ENCODE results near the gene PFN3. TPM values are rescaled to one million over a fixed set of nuclear protein-coding genes. Genes with fewer than 3 reads are reported as not detected.
"Not testable (repeated sequence)": the region's sequence is repeated elsewhere in the genome, so short reads cannot be mapped to it uniquely, and the experiment has no call there.

Gene PFN3
- total and polyA plus RNA-seq, 2 donors = not detected

GRCh38 chr5:177423671-177424070, 23.2 kb upstream of the PFN3 start:
- H3K4me1 ChIP-seq (ENCODE audit: insufficient read depth) = no peaks in the 10 kb centered on the region
- DNase-seq (ENCODE audit: extremely low spot score) = no peak
- H3K4me3 ChIP-seq (ENCODE audit: low read depth, low read length) = no peak overlapping the region
- no peaks in the 10 kb centered on the region for H3K36me3 ChIP-seq (ENCODE audit: insufficient read depth)
- H3K27ac ChIP-seq (ENCODE audit: low read depth) = no peak overlapping the region
- WGBS = 89% methylated on average over 2 of the region's 2 CpGs

GRCh38 chr5:177421062-177421798, 20.8 kb upstream of the PFN3 start:
- Histone ChIP-seq H3K36me3 (ENCODE audit: insufficient read depth) (no peaks in the 10 kb centered on the region), H3K4me3 (ENCODE audit: low read depth, low read length) (no peak overlapping the region), H3K4me1 (ENCODE audit: insufficient read depth) (no peaks in the 10 kb centered on the region), H3K27ac (ENCODE audit: low read depth) (no peak overlapping the region)
- DNase-seq (ENCODE audit: extremely low spot score) = no peak
- 70% methylated on average over 6 of the region's 6 CpGs for WGBS

GRCh38 chr5:177420472-177420871, 20.0 kb upstream of the PFN3 start:
- not testable (repeated sequence) for H3K4me1 ChIP-seq (ENCODE audit: insufficient read depth); H3K36me3 ChIP-seq (ENCODE audit: insufficient read depth); DNase-seq (ENCODE audit: extremely low spot score); H3K4me3 ChIP-seq (ENCODE audit: low read depth, low read length); H3K27ac ChIP-seq (ENCODE audit: low read depth)
- WGBS = 72% methylated on average over 7 of the region's 7 CpGs

- Histone ChIP-seq H3K4me1 (ENCODE audit: insufficient read depth) (no peaks in the 10 kb centered on the region), H3K36me3 (ENCODE audit: insufficient read depth) (no peaks in the 10 kb centered on the region), H3K4me3 (ENCODE audit: low read depth, low read length) (no peak overlapping the region), H3K27ac (ENCODE audit: low read depth) (no peak overlapping the region)
- no peak for DNase-seq (ENCODE audit: extremely low spot score)
- 58% methylated on average over 3 of the region's 3 CpGs for WGBS
These were observed 18.6 kb upstream of the PFN3 start for GRCh38 chr5:177419046-177419445.

- H3K36me3 ChIP-seq (ENCODE audit: insufficient read depth); H3K4me3 ChIP-seq (ENCODE audit: low read depth, low read length); H3K27ac ChIP-seq (ENCODE audit: low read depth); DNase-seq (ENCODE audit: extremely low spot score); H3K4me1 ChIP-seq (ENCODE audit: insufficient read depth): not testable (repeated sequence)
- 87% methylated on average over 6 of the region's 6 CpGs for WGBS
These were observed 16.6 kb upstream of the PFN3 start for GRCh38 chr5:177417081-177417480.

GRCh38 chr5:177414481-177414880, 14.0 kb upstream of the PFN3 start:
- H3K27ac ChIP-seq (ENCODE audit: low read depth) = no peak overlapping the region
- no peak overlapping the region for H3K4me3 ChIP-seq (ENCODE audit: low read depth, low read length)
- no peak for DNase-seq (ENCODE audit: extremely low spot score)
- no peaks in the 10 kb centered on the region for H3K4me1 ChIP-seq (ENCODE audit: insufficient read depth)
- WGBS = 75% methylated on average over 3 of the region's 3 CpGs
- H3K36me3 ChIP-seq (ENCODE audit: insufficient read depth) = no peaks in the 10 kb centered on the region

GRCh38 chr5:177412603-177413233, 12.3 kb upstream of the PFN3 start:
- Histone ChIP-seq H3K4me1 (ENCODE audit: insufficient read depth) (no peaks in the 10 kb centered on the region), H3K36me3 (ENCODE audit: insufficient read depth) (no peaks in the 10 kb centered on the region), H3K27ac (ENCODE audit: low read depth) (no peak overlapping the region), H3K4me3 (ENCODE audit: low read depth, low read length) (no peak overlapping the region)
- 83% methylated on average over 8 of the region's 8 CpGs for WGBS
- DNase-seq (ENCODE audit: extremely low spot score) = no peak

GRCh38 chr5:177410575-177410974, 10.1 kb upstream of the PFN3 start:
- no peaks in the 10 kb centered on the region for H3K36me3 ChIP-seq (ENCODE audit: insufficient read depth)
- 73% methylated on average over 3 of the region's 3 CpGs for WGBS
- no peak overlapping the region for H3K4me3 ChIP-seq (ENCODE audit: low read depth, low read length)
- no peaks in the 10 kb centered on the region for H3K4me1 ChIP-seq (ENCODE audit: insufficient read depth)
- no peak overlapping the region for H3K27ac ChIP-seq (ENCODE audit: low read depth)
- no peak for DNase-seq (ENCODE audit: extremely low spot score)

GRCh38 chr5:177409043-177409801, 8.8 kb upstream of the PFN3 start, which contains the start of gene F12:
Gene F12 (minus strand): TSS chr5:177409564. CDS start chr5:177409527, 37 bp downstream.
- DNase-seq (ENCODE audit: extremely low spot score) = no peak
- Histone ChIP-seq H3K27ac (ENCODE audit: low read depth) (no peak within 1 kb of the TSS), H3K4me1 (ENCODE audit: insufficient read depth) (no peaks in the 10 kb centered on the region), H3K36me3 (ENCODE audit: insufficient read depth) (no peaks in the 10 kb centered on the region), H3K4me3 (ENCODE audit: low read depth, low read length) (no peak within 1 kb of the TSS)
- WGBS = 91% methylated on average over 9 of the region's 9 CpGs

GRCh38 chr5:177405805-177406204, 5.3 kb upstream of the PFN3 start:
- H3K4me1 ChIP-seq (ENCODE audit: insufficient read depth) = no peaks in the 10 kb centered on the region
- H3K36me3 ChIP-seq (ENCODE audit: insufficient read depth) = no peaks in the 10 kb centered on the region
- WGBS = 82% methylated on average over 5 of the region's 5 CpGs
- no peak for DNase-seq (ENCODE audit: extremely low spot score)
- no peak overlapping the region for H3K4me3 ChIP-seq (ENCODE audit: low read depth, low read length)
- H3K27ac ChIP-seq (ENCODE audit: low read depth) = no peak overlapping the region

GRCh38 chr5:177405312-177405711, 4.9 kb upstream of the PFN3 start:
- Histone ChIP-seq H3K4me1 (ENCODE audit: insufficient read depth) (no peaks in the 10 kb centered on the region), H3K36me3 (ENCODE audit: insufficient read depth) (no peaks in the 10 kb centered on the region), H3K4me3 (ENCODE audit: low read depth, low read length) (no peak overlapping the region), H3K27ac (ENCODE audit: low read depth) (no peak overlapping the region)
- 95% methylated on average over 2 of the region's 2 CpGs for WGBS
- no peak for DNase-seq (ENCODE audit: extremely low spot score)

GRCh38 chr5:177404641-177405179, 4.2 kb upstream of the PFN3 start:
- Histone ChIP-seq H3K36me3 (ENCODE audit: insufficient read depth) (no peaks in the 10 kb centered on the region), H3K4me1 (ENCODE audit: insufficient read depth) (no peaks in the 10 kb centered on the region), H3K4me3 (ENCODE audit: low read depth, low read length) (no peak overlapping the region), H3K27ac (ENCODE audit: low read depth) (no peak overlapping the region)
- WGBS = 39% methylated on average over 16 of the region's 16 CpGs
- no peak for DNase-seq (ENCODE audit: extremely low spot score)

GRCh38 chr5:177403792-177404640, 3.6 kb upstream of the PFN3 start:
- no peak overlapping the region for H3K27ac ChIP-seq (ENCODE audit: low read depth)
- under 1% methylated on average over 93 of the region's 93 CpGs for WGBS
- H3K4me3 ChIP-seq (ENCODE audit: low read depth, low read length) = peak overlapping the region; percentile 41
- H3K36me3 ChIP-seq (ENCODE audit: insufficient read depth) = no peaks in the 10 kb centered on the region
- no peak for DNase-seq (ENCODE audit: extremely low spot score)
- no peaks in the 10 kb centered on the region for H3K4me1 ChIP-seq (ENCODE audit: insufficient read depth)

All from urinary bladder (tissue), 4 donors.